GM12878 (cell line): ENCODE measurements around the gene RPS6KA2. TPM values are rescaled to one million over a fixed set of nuclear protein-coding genes. Genes with fewer than 3 reads are reported as not detected.
A peak's percentile ranks its signal among the peaks of the same experiment; 100 is the strongest.

ENCODE experiments used
- ATAC-seq: fragments of 200-7000 bp; cut with Tn5 transposase; 3 replicates; pipeline ENCODE4 v1.9.1; 2020; ENCODE audit warnings: mild to moderate bottlenecking, moderate library complexity
- BruUV-seq: library from RNA; stranded (reverse); fragments of 400-500 nt; replicated peaks from 2 replicates; lab custom pipeline; 2021; lab: Mats Ljungman, UMichigan
- CTCF ChIA-PET: fragments of 300-600 bp; sonication (Branson Sonifier 250); formaldehyde crosslinking; extraction: SDS; loops from one replicate; lab custom pipeline; 2021; ENCODE audit warnings: inconsistent platforms; lab: Yijun Ruan, JAX
- POLR2A ChIA-PET: fragments of 350-600 bp; formaldehyde crosslinking; extraction: SDS; loops from one replicate; lab custom pipeline; 2021; ENCODE audit warnings: inconsistent platforms; lab: Charles Lee
- RAD21 ChIA-PET: fragments of 300-600 bp; sonication (Branson Sonifier 250); formaldehyde crosslinking; loops from one replicate; lab custom pipeline; 2023; ENCODE audit warnings: antibody characterized with exemption; ENCODE audit not compliant: unreplicated experiment; lab: Charles Lee
- SMC1A ChIA-PET: fragments of 300-600 bp; sonication (Branson Sonifier 250); formaldehyde crosslinking; loops from one replicate; lab custom pipeline; 2023; ENCODE audit not compliant: unreplicated experiment, uncharacterized antibody; lab: Charles Lee
- DNase-seq: peaks from one replicate; pipeline ENCODE4 v3.0.0-alpha.2; 2011; ENCODE audit warnings: low read depth, low spot score
- FAIRE-seq: peaks from 3 replicates; lab custom pipeline; 2011; peaks lifted over from hg19 to GRCh38; lab: Jason Lieb, UNC
- H2AFZ ChIP-seq: 2 replicates; pipeline ENCODE4 v1.6.0; 2011; ENCODE audit warnings: low read depth, low read length, control low read depth; ENCODE audit not compliant: control insufficient read depth
- H3K27ac ChIP-seq: 2 replicates; pipeline ENCODE4 v1.5.1; 2011; ENCODE audit warnings: control low read depth; ENCODE audit not compliant: control insufficient read depth, insufficient read depth
- H3K27me3 ChIP-seq, 2 experiments: replicated peaks in 1 of 2; 2 replicates each; pipeline versions ENCODE4 v1.6.0 to v1.6.1; 2011; ENCODE audit warnings: low read length in 1 of 2; ENCODE audit not compliant: control insufficient read depth in 2 of 2, insufficient read depth in 2 of 2
- H3K36me3 ChIP-seq, 2 experiments: 2 replicates each; pipeline ENCODE4 v1.5.1; 2011; ENCODE audit warnings: low read length in 1 of 2; ENCODE audit not compliant: control insufficient read depth in 2 of 2, insufficient read depth in 2 of 2
- H3K4me1 ChIP-seq: 2 replicates; pipeline ENCODE4 v1.6.1; 2011; ENCODE audit warnings: mild to moderate bottlenecking, low read length, moderate library complexity, mixed read lengths; ENCODE audit not compliant: control insufficient read depth, insufficient read depth
- H3K4me2 ChIP-seq: 2 replicates; pipeline ENCODE4 v1.6.0; 2011; ENCODE audit warnings: control low read depth; ENCODE audit not compliant: control insufficient read depth, insufficient read depth
- H3K4me3 ChIP-seq: fragments of 200-600 bp; sonication (generic); 2 replicates; pipeline ENCODE4 v1.5.1; 2016
- H3K79me2 ChIP-seq: 2 replicates; pipeline ENCODE4 v1.6.0; 2011; ENCODE audit warnings: low read length; ENCODE audit not compliant: control insufficient read depth, insufficient read depth
- H3K9ac ChIP-seq: 2 replicates; pipeline ENCODE4 v1.8.0; 2011; ENCODE audit warnings: low read length, control low read depth, mixed read lengths; ENCODE audit not compliant: control insufficient read depth, insufficient read depth
- H3K9me3 ChIP-seq: replicated peaks from 3 replicates; pipeline ENCODE4 v1.5.1; 2011; ENCODE audit warnings: mild to moderate bottlenecking, low read length; ENCODE audit not compliant: control insufficient read depth, insufficient read depth
- H4K20me1 ChIP-seq: 2 replicates; pipeline ENCODE4 v1.6.0; 2011; ENCODE audit not compliant: control insufficient read depth, insufficient read depth
- CREB1 ChIP-seq: IDR thresholded peaks from 2 replicates; pipeline ENCODE4 v1.6.1; 2012; ENCODE audit warnings: low read depth, mild to moderate bottlenecking, inconsistent platforms
- E4F1 ChIP-seq: fragments of 450-650 bp; IDR thresholded peaks from 2 replicates; pipeline ENCODE4 v1.6.1; 2018; ENCODE audit warnings: borderline replicate concordance, mild to moderate bottlenecking; ENCODE audit not compliant: partially characterized antibody
- NRF1 ChIP-seq: conservative IDR thresholded peaks from 2 replicates; pipeline ENCODE4 v1.6.1; 2011; ENCODE audit warnings: mild to moderate bottlenecking, low read depth, low read length, improper control_type of control experiment
- TAF1 ChIP-seq: IDR thresholded peaks from 2 replicates; pipeline ENCODE4 v1.6.1; 2011; ENCODE audit warnings: mild to moderate bottlenecking, low read depth, low read length, borderline replicate concordance
- WGBS: methylation state at CpG from one replicate; pipeline ENCODE4 v1.1.6; 2016; ENCODE audit warnings: low lambda C conversion rate; ENCODE audit not compliant: insufficient replicate concordance, insufficient coverage; ENCODE audit errors: missing lambda C conversion rate; 5-methylcytosine and 5-hydroxymethylcytosine counted together
- in situ Hi-C: fragments of 300-500 bp; cut with MboI; formaldehyde crosslinking; loops from 9 replicates; pipeline ENCODE4 v1.14.3; 2018; ENCODE audit warnings: mixed read lengths
- intact Hi-C: fragments of 100-400 bp; cut with micrococcal nuclease; formaldehyde crosslinking; loops from one replicate; pipeline ENCODE4 v1.14.2; 2022; ENCODE audit not compliant: unreplicated experiment
- polyA plus RNA-seq, 11 experiments: library from polyadenylated mRNA; depleted of rRNA in 4 of 11; unstranded in 6 of 11; stranded (reverse) in 5 of 11; fragments of >200 nt; fragmentation: Nextera tagmentation in 4 of 11; fragmentation: Illumina TruSeq in 1 of 11; extraction: Ambion mirVana in 4 of 11; extraction: Trizol in 1 of 11; gene quantifications; 1 replicate in 1 of 11; 2 replicates in 10 of 11; pipeline versions ENCODE4 v1.2.1 to v1.2.3, GENCODE V29; 2011 to 2016; ENCODE audit warnings: inconsistent platforms in 2 of 11, missing spikeins in 2 of 11, low read depth in 1 of 11
- total RNA-seq, 4 experiments: library from RNA; depleted of rRNA in 3 of 4; stranded (reverse); fragments of >200 nt in 3 of 4; fragmentation: Illumina TruSeq in 1 of 4; extraction: Trizol in 1 of 4; gene quantifications; 2 replicates each; pipeline versions ENCODE4 v1.2.1 to v1.2.3, GENCODE V29; 2013 to 2021

The RPS6KA2 gene
- total and polyA plus RNA-seq, 10 of the 15 experiments (the other 5 are each of a cell fraction or from before 2014, with no cell fraction given): 0.02 to 1.0 (median 0.22) TPM; not detected in 1

- TF ChIP-seq E4F1 (no peak), CREB1 (no peak), NRF1 (no peak), TAF1 (no peak)
- SMC1A ChIA-PET: interaction anchor here (1.4 to 2.8 kb wide), 2 partner anchors 13 to 33 kb away, joined by 5 to 7 read pairs; no protein-coding TSS in a partner anchor
- no peaks in the 10 kb centered on the region for H3K79me2 ChIP-seq
- intact Hi-C loops (no loop called here), in situ Hi-C loops (no loop called here)
- no peak overlapping the region for H3K4me2 ChIP-seq
- no TSS peak for BruUV-seq
- no peaks in the 10 kb centered on the region for H3K27me3 ChIP-seq
- peak; percentile 21; the same call in 1 of the 3 replicates for ATAC-seq
- POLR2A ChIA-PET: no interaction called here
- peaks cover 2 to 18% of the 10 kb centered on the region in 2 experiments; a peak in 3 of 4 replicates for H3K36me3 ChIP-seq
- no peak overlapping the region for H3K9ac ChIP-seq
- WGBS: 32% methylated on average over 6 of the region's 6 CpGs
- CTCF ChIA-PET: interaction anchor here (2.1 kb wide), 1 partner anchor 15 kb away, joined by 11 read pairs; no protein-coding TSS in a partner anchor
- RAD21 ChIA-PET: interaction anchor here (2.6 kb wide), 1 partner anchor 15 kb away, joined by 14 read pairs; no protein-coding TSS in a partner anchor
- H3K9me3 ChIP-seq: no peaks in the 10 kb centered on the region
- no peaks in the 10 kb centered on the region for H4K20me1 ChIP-seq
- no peaks in the 10 kb centered on the region for H3K4me1 ChIP-seq
- no peak overlapping the region for H3K4me3 ChIP-seq
- no peak for DNase-seq
- H3K27ac ChIP-seq: no peak overlapping the region
- FAIRE-seq: no peak
- H2AFZ ChIP-seq: no peak overlapping the region
These were observed 261.2 kb downstream of the RPS6KA2 start for GRCh38 chr6:166365806-166366205.
